GM18951 (cell line): Measurements from ENCODE around the gene TRIM52.

Experiments used
- POLR2A ChIP-seq: IDR thresholded peaks from 4 replicates; pipeline ENCODE4 v1.6.1; 2011; ENCODE audit warnings: mild to moderate bottlenecking; ENCODE audit not compliant: insufficient read length, insufficient read depth; ENCODE audit errors: extremely low read depth
- in situ Hi-C: fragments of 300-500 bp; cut with MboI; formaldehyde crosslinking; loops from one replicate; pipeline ENCODE4 v1.12.0; 2022; ENCODE audit warnings: low sequenced_read_pairs, mixed read lengths, inconsistent platforms; ENCODE audit not compliant: unreplicated experiment

Gene TRIM52

DNA sequence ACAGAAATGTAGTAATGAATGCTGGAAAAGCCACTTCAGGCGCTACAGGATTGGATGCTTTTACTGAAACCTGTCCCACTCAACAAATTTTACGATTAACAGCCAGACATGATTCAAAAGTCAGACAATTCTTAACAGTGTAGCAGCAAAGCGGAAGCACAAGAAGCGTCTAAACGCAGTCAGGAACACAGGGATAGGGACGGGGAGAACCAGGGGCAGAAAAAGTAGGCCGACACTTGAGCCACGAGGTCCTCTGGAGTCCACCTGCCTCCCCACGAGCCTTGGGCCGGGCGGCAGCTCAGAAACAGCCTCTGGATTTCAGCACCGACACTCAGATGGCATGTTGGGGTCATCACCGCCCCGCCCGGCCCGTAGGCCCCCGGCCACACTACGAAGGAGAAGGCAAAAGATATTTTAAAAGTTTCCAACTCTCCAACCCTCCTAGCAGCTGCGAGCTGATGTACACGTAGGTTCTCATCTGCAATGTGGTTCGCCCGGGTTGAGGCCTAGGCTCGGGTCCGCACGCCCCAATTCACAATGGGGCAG is 17.9 kb downstream of the TRIM52 start:
- in situ Hi-C loops: no loop called here
- no peak for TF ChIP-seq POLR2A

DNA sequence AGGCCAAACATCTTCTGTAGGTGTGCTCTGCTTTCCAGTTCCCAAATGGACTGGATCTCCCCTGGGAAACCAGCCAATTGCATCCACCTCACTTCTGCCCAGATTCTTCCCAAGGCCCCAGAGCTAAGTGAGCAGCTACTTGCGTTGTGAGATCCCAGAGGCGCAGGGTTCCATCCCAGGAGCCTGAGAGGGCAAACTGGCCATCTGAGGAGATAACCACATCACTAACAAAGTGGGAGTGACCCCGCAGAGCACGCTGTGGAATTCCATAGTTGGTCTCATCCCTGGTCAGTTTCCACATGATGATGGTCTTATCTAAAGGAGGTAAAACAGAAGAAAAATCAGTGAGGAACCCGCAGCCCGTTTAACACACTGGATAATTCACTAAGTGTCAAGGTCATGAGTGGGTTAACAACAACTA is 18.9 kb downstream of the TRIM52 start:
- in situ Hi-C loops: no loop called here
- TF ChIP-seq POLR2A: no peak

DNA sequence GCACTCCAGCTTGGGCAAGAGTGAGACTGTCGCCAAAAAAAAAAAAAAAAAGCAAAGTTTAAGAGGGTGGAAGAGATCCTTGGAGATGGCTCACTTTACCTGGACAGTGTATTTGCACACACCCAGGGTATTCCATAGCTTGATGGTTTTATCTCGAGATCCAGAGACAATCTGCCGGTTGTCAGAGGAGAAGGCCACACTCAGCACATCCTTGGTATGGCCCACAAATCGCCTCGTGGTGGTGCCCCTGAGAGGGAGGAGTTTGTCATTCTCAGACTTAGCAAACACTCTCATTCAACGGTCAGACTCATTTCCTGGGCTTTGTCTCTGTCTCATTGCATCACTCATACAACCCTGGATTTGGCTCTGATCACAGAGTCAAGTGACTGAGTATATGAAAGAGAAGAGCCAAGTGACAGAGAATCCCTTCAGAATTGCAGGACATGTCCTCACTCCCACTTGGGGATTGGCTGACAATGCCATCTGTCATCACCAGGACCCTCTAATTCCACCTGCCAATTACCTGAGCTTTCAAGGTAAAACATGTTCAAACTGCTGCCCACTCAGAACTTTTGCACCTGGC is 19.5 kb downstream of the TRIM52 start:
- peak; percentile 8 for TF ChIP-seq POLR2A
- in situ Hi-C loops: no loop called here

DNA sequence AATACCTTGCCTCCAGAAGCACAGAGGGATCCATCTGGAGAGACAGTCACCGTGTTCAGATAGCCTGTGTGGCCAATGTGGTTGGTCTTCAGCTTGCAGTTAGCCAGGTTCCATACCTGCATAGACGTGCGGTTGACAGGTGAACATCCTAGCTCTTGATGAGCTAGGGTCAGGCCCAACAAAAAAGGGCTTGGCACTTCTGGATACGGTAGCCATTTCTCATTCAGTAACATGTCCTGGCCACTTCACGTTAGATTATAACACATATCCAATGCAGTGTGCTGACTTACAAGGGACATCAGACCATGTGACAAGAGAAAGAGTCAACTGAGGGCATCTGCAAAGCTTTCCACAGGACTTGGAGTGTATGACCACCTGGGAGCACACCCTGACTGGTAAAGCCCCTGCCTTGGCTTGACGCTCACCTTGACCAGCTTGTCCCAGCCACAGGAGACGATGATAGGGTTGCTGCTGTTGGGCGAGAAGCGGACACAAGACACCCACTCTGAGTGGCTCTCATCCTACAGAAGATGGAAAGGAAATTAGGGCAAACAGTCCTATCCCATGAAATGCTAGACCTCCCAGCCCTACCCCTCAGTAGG is 21.8 kb downstream of the TRIM52 start:
- no peak for TF ChIP-seq POLR2A
- in situ Hi-C loops: no loop called here

DNA sequence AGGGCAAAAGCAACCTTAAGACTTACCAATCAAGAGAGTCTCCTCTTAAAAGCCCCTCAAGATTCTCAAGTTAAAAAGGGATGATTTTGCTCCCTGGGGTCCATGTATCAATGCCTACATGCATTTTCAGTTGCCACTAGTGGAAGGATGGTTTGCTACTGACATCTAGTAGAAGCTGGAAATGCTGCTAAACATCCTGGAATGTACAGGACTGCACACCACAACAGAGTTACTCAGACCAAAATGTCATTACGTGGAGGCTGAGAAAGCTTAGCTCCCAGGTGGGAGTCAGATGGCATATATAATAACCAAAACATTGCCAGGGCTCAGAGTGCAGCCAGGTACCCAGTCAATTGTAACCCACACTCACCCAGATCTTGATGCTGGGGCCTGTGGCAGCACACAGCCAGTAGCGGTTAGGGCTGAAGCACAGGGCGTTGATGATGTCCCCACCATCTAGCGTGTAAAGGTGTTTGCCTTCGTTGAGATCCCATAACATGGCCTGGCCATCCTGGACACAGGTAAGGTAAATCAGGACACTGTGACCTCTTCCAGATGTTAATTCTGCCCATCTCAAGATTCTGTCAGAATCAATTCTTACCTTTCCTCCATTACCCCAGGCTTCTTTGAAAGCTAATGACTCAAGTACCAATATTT is 23.1 kb downstream of the TRIM52 start:
- TF ChIP-seq POLR2A: no peak
- in situ Hi-C loops: no loop called here

- in situ Hi-C loops: no loop called here
- TF ChIP-seq POLR2A: no peak
These were observed 23.8 kb downstream of the TRIM52 start for GRCh38 chr5:181236954-181237641.

DNA sequence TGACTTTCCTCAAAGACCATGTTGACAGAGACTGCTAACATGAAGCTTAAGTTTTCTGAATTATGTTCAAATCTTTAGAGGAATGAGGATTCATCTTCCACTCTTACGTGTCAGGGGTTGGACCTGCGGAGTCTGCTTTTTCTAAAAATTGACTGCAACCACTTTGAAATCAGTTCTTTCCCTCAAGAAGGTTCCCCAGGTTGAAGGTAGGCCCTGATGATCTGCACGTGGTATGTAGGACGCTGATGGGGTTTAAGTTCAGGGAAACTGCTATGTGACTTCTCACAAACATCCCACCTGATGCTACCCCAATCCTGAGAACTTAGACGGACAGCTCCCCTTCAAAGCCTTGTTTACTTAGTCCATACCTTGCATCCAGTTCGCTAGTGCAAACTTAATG is 24.5 kb downstream of the TRIM52 start:
- no peak for TF ChIP-seq POLR2A
- in situ Hi-C loops: no loop called here

GRCh38 chr5:181235689-181236366 is 25.1 kb downstream of the TRIM52 start:
- TF ChIP-seq POLR2A: no peak
- in situ Hi-C loops: no loop called here

DNA sequence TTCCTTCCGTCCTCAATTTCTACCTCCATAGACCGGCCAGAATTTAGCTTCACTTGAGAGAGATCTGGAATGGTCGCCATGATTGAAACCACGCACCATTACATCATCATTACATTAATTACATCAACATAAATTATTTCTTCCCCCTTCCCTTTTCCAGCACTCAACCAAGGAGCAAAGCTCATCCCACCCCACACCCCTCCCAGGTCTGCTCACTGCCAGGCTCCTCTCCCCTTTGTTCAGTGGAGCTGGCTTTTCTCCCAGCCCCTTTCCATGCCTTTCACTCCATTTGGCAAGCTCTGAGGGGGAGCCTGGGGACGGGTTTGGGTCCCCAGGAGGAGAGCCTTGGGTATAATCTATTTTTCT is 25.6 kb downstream of the TRIM52 start:
- TF ChIP-seq POLR2A: no peak
- in situ Hi-C loops: no loop called here

DNA sequence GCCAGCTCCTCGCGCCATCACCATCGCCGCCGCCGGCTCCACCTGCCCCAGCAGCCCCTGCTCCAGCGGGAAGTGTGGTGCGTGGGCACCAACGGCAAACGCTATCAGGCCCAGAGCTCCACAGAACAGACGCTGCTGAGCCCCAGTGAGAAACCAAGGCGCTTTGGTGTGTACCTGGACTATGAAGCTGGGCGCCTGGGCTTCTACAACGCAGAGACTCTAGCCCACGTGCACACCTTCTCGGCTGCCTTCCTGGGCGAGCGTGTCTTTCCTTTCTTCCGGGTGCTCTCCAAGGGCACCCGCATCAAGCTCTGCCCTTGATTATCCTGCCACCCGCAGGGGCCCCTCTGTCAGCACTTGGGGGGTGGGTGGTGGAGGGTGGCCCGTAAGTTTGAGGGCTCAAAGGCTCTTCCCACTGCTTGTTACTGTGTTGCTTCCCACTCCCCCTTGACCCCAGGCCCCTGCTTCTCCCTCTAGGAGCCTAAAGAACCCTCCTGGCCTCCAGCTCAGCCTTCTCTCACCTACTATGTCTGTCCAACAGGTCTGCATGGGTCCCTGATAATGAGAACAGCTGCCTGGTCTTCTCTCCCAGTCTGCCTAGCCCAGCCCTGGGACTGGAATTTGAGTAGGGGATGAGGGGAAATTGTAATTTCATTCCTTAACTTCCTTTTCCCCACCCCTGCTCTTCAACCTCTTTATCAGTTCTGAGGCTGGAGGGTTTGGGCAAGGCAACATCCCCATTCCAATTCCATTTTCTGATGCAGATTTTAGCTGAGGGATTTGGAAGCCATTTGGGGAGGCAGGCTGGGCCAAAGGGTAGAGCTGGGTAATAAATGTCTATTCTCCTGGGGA is 26.3 kb downstream of the TRIM52 start:
- in situ Hi-C loops: no loop called here
- TF ChIP-seq POLR2A: peak; percentile 48

- in situ Hi-C loops: no loop called here
- no peak for TF ChIP-seq POLR2A
These were observed 27.0 kb downstream of the TRIM52 start for GRCh38 chr5:181233801-181234454.
